Tibial artery (tissue), 4 donors: ENCODE data around the gene RALGDS.
A peak's percentile ranks its signal among the peaks of the same experiment; 100 is the strongest.

Experiments used
- DNase-seq, 2 donors: peaks; one replicate each; pipeline ENCODE4 v3.0.0-alpha.2; 2019
- H3K27ac ChIP-seq, 2 donors: fragments of 200-600 bp; sonication (generic) in 1 of 2; 1 replicate in 1 of 2; 2 replicates in 1 of 2; pipeline ENCODE4 v1.5.1; 2018 to 2019; ENCODE audit warnings: mild to moderate bottlenecking in 1 of 2
- H3K27me3 ChIP-seq, 2 donors: fragments of 200-600 bp; sonication (generic) in 1 of 2; one replicate each; pipeline versions ENCODE4 v1.5.1 to v1.6.0; 2016 to 2019
- H3K36me3 ChIP-seq, 3 donors: fragments of 200-600 bp; sonication (generic) in 2 of 3; one replicate each; pipeline ENCODE4 v1.5.1; 2016 to 2019; ENCODE audit warnings: mild to moderate bottlenecking in 2 of 3
- H3K4me1 ChIP-seq, 4 donors: fragments of 200-600 bp; sonication (generic) in 2 of 4; 1 replicate in 3 of 4; 2 replicates in 1 of 4; pipeline ENCODE4 v1.5.1; 2016 to 2019
- H3K4me3 ChIP-seq, 2 donors: fragments of 200-600 bp; sonication (generic) in 1 of 2; 1 replicate in 1 of 2; 2 replicates in 1 of 2; pipeline ENCODE4 v1.5.1; 2018 to 2019; ENCODE audit warnings: mild to moderate bottlenecking in 2 of 2
- H3K9me3 ChIP-seq, 3 donors: fragments of 200-600 bp; sonication (generic) in 1 of 3; one replicate each; pipeline ENCODE4 v1.5.1; 2016 to 2019
- intact Hi-C: fragments of 100-400 bp; cut with DNase I; formaldehyde crosslinking; loops from one replicate; pipeline ENCODE4 v1.15.0; 2023; ENCODE audit warnings: low total_unique reads
- TF ChIP-seq, protein P1 (sequence below), 2 experiments: fragments of 200-600 bp in 1 of 2; fragments of 450-650 bp in 1 of 2; IDR thresholded peaks; one replicate each; pipeline ENCODE4 v1.5.1; 2017 to 2019; ENCODE audit warnings: antibody characterized with exemption in 2 of 2, mild to moderate bottlenecking in 1 of 2, moderate library complexity in 1 of 2

Gene RALGDS

DNA sequence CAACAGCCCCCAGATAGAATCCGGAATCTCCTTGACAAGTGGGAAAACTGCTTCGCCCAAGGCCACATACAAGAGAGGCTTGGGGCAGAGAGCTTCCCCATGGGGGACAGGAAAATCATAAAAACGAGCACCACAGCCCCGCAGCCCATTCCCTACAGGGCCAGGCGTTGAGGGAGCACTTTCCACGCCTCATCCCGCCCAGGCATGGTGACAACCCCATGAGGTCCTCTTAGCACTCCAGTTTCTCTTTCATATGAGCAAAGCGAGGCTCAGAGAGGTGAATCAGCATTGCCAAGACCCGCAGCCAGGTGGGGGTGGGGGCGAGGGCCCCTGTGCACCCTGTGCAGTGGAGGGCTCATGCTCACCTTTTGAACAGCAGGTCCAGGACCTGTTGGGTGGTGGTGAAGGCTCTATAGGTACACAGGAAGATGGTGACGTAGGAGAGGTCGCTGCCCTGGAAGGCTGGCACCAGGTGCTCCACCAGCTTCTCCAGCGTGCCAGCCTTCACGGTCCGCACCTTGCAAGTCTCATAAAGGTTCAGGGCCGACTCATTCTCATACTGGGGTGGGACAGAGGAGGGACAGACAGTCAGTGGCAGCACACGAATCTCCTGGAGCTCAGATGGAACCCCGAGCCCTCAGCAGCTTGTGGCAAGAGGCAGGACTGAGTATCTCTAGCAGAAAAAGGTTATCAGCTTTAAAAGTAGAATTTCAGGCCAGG lies 10.9 kb downstream of the RALGDS start:
- TF ChIP-seq, protein P1, sequence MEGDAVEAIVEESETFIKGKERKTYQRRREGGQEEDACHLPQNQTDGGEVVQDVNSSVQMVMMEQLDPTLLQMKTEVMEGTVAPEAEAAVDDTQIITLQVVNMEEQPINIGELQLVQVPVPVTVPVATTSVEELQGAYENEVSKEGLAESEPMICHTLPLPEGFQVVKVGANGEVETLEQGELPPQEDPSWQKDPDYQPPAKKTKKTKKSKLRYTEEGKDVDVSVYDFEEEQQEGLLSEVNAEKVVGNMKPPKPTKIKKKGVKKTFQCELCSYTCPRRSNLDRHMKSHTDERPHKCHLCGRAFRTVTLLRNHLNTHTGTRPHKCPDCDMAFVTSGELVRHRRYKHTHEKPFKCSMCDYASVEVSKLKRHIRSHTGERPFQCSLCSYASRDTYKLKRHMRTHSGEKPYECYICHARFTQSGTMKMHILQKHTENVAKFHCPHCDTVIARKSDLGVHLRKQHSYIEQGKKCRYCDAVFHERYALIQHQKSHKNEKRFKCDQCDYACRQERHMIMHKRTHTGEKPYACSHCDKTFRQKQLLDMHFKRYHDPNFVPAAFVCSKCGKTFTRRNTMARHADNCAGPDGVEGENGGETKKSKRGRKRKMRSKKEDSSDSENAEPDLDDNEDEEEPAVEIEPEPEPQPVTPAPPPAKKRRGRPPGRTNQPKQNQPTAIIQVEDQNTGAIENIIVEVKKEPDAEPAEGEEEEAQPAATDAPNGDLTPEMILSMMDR (IDR thresholded peaks at IDR 0.05) = no peak
- peak; percentile 12 to 60 for DNase-seq
- no peaks in the 10 kb centered on the region for H3K27me3 ChIP-seq
- H3K9me3 ChIP-seq = no peaks in the 10 kb centered on the region
- intact Hi-C loops = no loop called here
- H3K27ac ChIP-seq = no peak overlapping the region
- H3K4me3 ChIP-seq = no peak overlapping the region
- peaks cover 40 to 72% (median 62%) of the 10 kb centered on the region in 3 donors for H3K36me3 ChIP-seq
- H3K4me1 ChIP-seq = peaks cover 0 to 28% (median 23%) of the 10 kb centered on the region in 4 donors

DNA sequence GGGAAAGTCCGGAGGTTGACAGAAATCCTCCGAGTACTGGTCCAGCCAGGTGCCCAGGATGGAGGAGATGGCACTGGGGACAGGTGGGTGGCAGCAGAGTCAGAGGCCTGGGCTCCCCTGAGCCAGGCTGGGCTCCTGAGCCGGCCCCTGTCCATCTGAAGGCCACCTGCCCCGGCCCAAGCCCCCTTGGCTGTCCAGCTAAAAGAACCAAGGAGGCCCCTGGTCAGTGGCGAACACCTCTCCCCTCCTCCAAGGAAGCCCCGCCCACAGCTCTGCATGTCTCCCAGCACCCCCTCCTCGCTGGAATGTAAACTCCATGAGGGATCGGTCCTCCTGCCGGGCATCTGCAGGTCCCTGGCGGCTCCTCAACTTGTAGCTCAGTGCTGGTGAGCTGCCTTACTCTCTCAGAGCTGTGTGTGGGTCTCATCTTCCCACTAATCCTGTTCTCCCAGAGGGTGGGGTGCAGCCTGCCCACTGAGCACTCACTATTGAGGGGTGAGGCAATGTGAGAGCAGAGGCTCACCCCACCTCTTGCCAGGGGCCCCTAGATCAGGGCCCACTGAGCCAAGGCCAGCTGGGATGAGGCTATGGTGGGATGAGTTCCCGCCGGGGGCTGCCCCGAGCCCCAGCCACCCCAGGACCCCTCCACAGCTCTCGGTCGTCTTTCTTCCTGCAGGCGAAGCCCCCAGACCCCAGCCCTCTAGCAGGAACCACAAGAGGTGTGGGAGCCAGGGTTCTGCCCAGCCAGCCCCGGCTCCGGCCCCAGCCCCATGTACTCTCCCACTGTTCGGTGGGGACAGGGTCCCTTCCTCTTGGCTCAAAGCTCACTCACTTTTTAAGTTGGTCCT lies 12.0 kb downstream of the RALGDS start:
- Histone ChIP-seq H3K27me3 (no peaks in the 10 kb centered on the region), H3K9me3 (no peaks in the 10 kb centered on the region), H3K4me3 (no peak overlapping the region), H3K36me3 (peaks cover 44 to 82% (median 73%) of the 10 kb centered on the region in 3 donors), H3K27ac (no peak overlapping the region), H3K4me1 (peaks cover 0 to 17% (median 13%) of the 10 kb centered on the region in 4 donors)
- TF ChIP-seq, protein P1 (IDR thresholded peaks at IDR 0.05) = no peak
- DNase-seq = peak; percentile 20 to 61
- intact Hi-C loops = no loop called here

DNA sequence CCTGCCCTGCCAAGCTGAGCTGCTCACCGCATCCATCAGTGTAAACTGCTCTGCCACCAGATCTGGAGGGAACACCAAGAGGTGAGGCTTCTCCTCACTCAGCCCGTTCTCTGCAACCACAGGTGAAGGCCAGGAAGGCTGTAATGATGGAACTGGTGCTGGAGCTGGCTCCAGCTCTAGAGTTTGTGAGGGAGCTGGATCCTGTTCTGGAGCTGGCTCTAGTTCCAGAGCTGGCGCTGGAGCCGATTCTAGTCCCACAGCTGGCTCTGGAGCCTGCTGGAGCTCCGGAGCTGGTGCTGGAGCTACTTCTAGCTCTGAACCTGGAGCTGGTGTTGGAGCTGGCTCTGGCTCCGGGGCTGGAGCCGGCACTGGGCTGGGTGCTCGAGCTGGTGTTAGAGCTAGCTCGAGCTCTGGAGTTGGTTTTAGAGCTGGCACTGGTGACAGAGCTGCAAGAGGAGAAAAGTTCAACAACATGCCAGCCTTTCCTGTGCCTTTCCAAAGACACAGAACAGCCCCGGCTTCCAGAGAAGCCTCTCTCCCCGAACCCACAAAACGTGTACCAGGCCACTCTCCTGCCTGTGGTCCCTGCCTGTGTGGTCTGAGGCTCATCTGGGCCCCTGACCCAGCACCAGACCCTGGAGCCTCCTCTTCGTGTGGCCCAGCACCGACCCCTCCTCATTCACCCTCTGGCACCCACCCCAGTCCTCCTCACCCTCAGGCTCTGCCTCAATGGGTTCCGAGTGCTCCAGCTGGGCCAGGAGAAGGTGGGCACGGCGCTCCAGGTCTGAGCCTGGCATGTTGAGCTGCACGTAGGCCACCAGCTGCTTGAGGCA lies 12.9 kb downstream of the RALGDS start:
- Histone ChIP-seq H3K4me1 (peaks cover 0 to 9% (median 4%) of the 10 kb centered on the region in 4 donors), H3K27ac (no peak overlapping the region), H3K27me3 (no peaks in the 10 kb centered on the region), H3K9me3 (no peaks in the 10 kb centered on the region), H3K36me3 (peaks cover 44 to 91% (median 78%) of the 10 kb centered on the region in 3 donors), H3K4me3 (no peak overlapping the region)
- intact Hi-C loops = no loop called here
- peak; percentile 15 to 38 for DNase-seq
- TF ChIP-seq, protein P1 (IDR thresholded peaks at IDR 0.05) = no peak

DNA sequence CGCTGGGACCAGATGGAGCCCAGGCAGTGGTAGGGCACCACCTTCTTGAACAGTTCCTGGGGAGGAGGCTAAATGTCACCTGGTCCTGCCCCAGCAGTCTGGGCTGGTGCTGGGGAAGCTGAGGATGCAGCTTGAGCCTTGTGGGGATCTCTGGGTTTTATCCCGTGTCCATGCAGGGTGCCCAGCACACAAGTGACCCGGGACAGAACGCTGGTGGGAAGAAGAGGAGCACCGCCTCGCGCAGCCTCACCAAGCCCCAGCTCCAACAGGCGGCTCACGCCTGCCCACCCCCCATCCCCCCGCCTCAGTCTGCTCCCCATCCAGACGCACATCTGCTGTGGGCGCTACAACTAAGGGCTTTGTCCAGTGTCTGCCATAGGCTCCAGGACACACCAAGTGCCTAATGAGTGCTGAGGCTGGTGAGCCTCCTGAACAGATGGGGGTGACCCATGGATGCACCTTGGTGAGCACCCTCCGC lies 13.8 kb downstream of the RALGDS start:
- no peaks in the 10 kb centered on the region for H3K27me3 ChIP-seq
- TF ChIP-seq, protein P1 (IDR thresholded peaks at IDR 0.05) = no peak
- intact Hi-C loops = no loop called here
- no peak overlapping the region for H3K4me3 ChIP-seq
- peak in 1 of 2 donors; percentile 12 for DNase-seq
- H3K9me3 ChIP-seq = no peaks in the 10 kb centered on the region
- H3K36me3 ChIP-seq = peaks cover 51 to 98% (median 84%) of the 10 kb centered on the region in 3 donors
- H3K4me1 ChIP-seq = no peaks in the 10 kb centered on the region
- no peak overlapping the region for H3K27ac ChIP-seq
